HL-60 (cell line): Measurements from ENCODE around the gene SORL1.

Experiments
- CTCF ChIP-seq: IDR thresholded peaks from one replicate; pipeline ENCODE4 v1.5.1; 2011; ENCODE audit warnings: low read length, control low read depth, inconsistent platforms; ENCODE audit not compliant: insufficient read depth
- GABPA ChIP-seq: IDR thresholded peaks from 2 replicates; pipeline ENCODE4 v1.6.1; 2012; ENCODE audit warnings: low read depth
- POLR2AphosphoS5 ChIP-seq: IDR thresholded peaks from 2 replicates; pipeline ENCODE4 v1.6.1; 2012; ENCODE audit warnings: low read depth
- REST ChIP-seq: IDR thresholded peaks from 2 replicates; pipeline ENCODE4 v1.6.1; 2012; ENCODE audit warnings: low read depth; ENCODE audit not compliant: insufficient replicate concordance
- SPI1 ChIP-seq: IDR thresholded peaks from 2 replicates; pipeline ENCODE4 v1.6.1; 2012; ENCODE audit warnings: low read depth, mild to moderate bottlenecking, borderline replicate concordance

- TF ChIP-seq CTCF, result no peak
- no peak for TF ChIP-seq POLR2AphosphoS5
- no peak for TF ChIP-seq GABPA
- TF ChIP-seq REST, result no peak
- no peak for TF ChIP-seq SPI1
Measured at GRCh38 chr11:121524233-121524631, 72.1 kb downstream of the SORL1 start.
